PC-3 (cell line): ENCODE measurements around the gene TGFA. TPM values are rescaled to one million over a fixed set of nuclear protein-coding genes. Genes with fewer than 3 reads are reported as not detected.

Source experiments
- ATAC-seq: fragments of 200-7000 bp; cut with Tn5 transposase; 2 replicates; pipeline ENCODE4 v1.9.1; 2020; ENCODE audit warnings: mild to moderate bottlenecking, moderate library complexity
- BruUV-seq: library from RNA; stranded (reverse); fragments of 400-500 nt; replicated peaks from 2 replicates; lab custom pipeline; 2021; lab: Mats Ljungman, UMichigan
- CTCF ChIA-PET: fragments of 300-600 bp; sonication (Branson Sonifier 250); formaldehyde crosslinking; loops from one replicate; lab custom pipeline; 2022; ENCODE audit warnings: antibody characterized with exemption; lab: Charles Lee
- POLR2A ChIA-PET: fragments of 300-600 bp; sonication (Branson Sonifier 250); formaldehyde crosslinking; loops from one replicate; lab custom pipeline; 2022; ENCODE audit warnings: antibody characterized with exemption; ENCODE audit not compliant: unreplicated experiment; lab: Charles Lee
- DNase-seq: peaks from one replicate; pipeline ENCODE4 v3.0.0-alpha.2; 2015
- H2AFZ ChIP-seq: fragments of 300-600 bp; sonication (generic); 2 replicates; pipeline ENCODE4 v1.6.0; 2016; ENCODE audit warnings: antibody characterized with exemption, low read length
- H3F3A ChIP-seq: fragments of 300-600 bp; sonication (generic); one replicate; pipeline ENCODE4 v1.6.0; 2017; ENCODE audit warnings: antibody characterized with exemption, low read length, control low read depth, mild to moderate bottlenecking; ENCODE audit not compliant: unreplicated experiment
- H3K27ac ChIP-seq: fragments of 300-600 bp; sonication (generic); 2 replicates; pipeline ENCODE4 v1.5.1; 2016; ENCODE audit warnings: mild to moderate bottlenecking, low read length
- H3K27me3 ChIP-seq: fragments of 300-600 bp; sonication (generic); 2 replicates; pipeline ENCODE4 v1.6.1; 2016; ENCODE audit warnings: low read length, mixed read lengths
- H3K36me3 ChIP-seq: fragments of 300-600 bp; sonication (generic); 2 replicates; pipeline ENCODE4 v1.6.1; 2016; ENCODE audit warnings: low read depth, mixed run types, low read length, mixed read lengths
- H3K4me1 ChIP-seq: fragments of 300-600 bp; sonication (generic); 2 replicates; pipeline ENCODE4 v1.5.1; 2016; ENCODE audit warnings: low read length; ENCODE audit not compliant: insufficient read depth
- H3K4me2 ChIP-seq: fragments of 300-600 bp; sonication (generic); 2 replicates; pipeline ENCODE4 v1.6.0; 2016; ENCODE audit warnings: low read length
- H3K4me3 ChIP-seq: fragments of 300-600 bp; sonication (generic); 2 replicates; pipeline ENCODE4 v1.5.1; 2016; ENCODE audit warnings: mild to moderate bottlenecking, low read length, mixed read lengths
- H3K79me2 ChIP-seq: fragments of 300-600 bp; sonication (generic); 2 replicates; pipeline ENCODE4 v1.6.1; 2017; ENCODE audit warnings: low read length, mixed read lengths
- H3K9ac ChIP-seq: fragments of 300-600 bp; sonication (generic); 2 replicates; pipeline ENCODE4 v1.6.0; 2016; ENCODE audit warnings: mild to moderate bottlenecking, low read length
- H3K9me2 ChIP-seq: fragments of 300-600 bp; sonication (generic); replicated peaks from 2 replicates; pipeline ENCODE4 v1.6.1; 2016; ENCODE audit warnings: mixed run types, low read length, mixed read lengths
- H3K9me3 ChIP-seq: fragments of 300-600 bp; sonication (generic); 2 replicates; pipeline ENCODE4 v1.6.1; 2016; ENCODE audit warnings: low read length, mixed read lengths
- H4K20me1 ChIP-seq: fragments of 300-600 bp; sonication (generic); 2 replicates; pipeline ENCODE4 v1.6.1; 2016; ENCODE audit warnings: low read length, mixed read lengths
- EZH2 ChIP-seq: fragments of 300-600 bp; sonication (generic); IDR thresholded peaks from one replicate; pipeline ENCODE4 v1.6.1; 2017; ENCODE audit warnings: antibody characterized with exemption, mild to moderate bottlenecking, low read length; ENCODE audit not compliant: unreplicated experiment
- EZH2phosphoT487 ChIP-seq: fragments of 300-600 bp; sonication (generic); IDR thresholded peaks from 2 replicates; pipeline ENCODE4 v1.6.1; 2018; ENCODE audit warnings: mild to moderate bottlenecking, antibody characterized with exemption, low read length, borderline replicate concordance
- intact Hi-C: fragments of 100-400 bp; cut with micrococcal nuclease; formaldehyde crosslinking; loops from 2 replicates; pipeline ENCODE4 v1.9.0; 2023
- total RNA-seq: library from RNA; depleted of rRNA; stranded (reverse); fragments of >200 nt; gene quantifications from 2 replicates; pipeline ENCODE4 v1.2.3, GENCODE V29; 2014
- TF ChIP-seq, protein P1 (sequence below): fragments of 300-600 bp; sonication (generic); conservative IDR thresholded peaks from 2 replicates; pipeline ENCODE4 v1.5.1; 2017; ENCODE audit warnings: antibody characterized with exemption, low read depth, mild to moderate bottlenecking, low read length

The TGFA gene
- total RNA-seq, 1 experiment from 2014 or later, result 45.0 TPM

DNA sequence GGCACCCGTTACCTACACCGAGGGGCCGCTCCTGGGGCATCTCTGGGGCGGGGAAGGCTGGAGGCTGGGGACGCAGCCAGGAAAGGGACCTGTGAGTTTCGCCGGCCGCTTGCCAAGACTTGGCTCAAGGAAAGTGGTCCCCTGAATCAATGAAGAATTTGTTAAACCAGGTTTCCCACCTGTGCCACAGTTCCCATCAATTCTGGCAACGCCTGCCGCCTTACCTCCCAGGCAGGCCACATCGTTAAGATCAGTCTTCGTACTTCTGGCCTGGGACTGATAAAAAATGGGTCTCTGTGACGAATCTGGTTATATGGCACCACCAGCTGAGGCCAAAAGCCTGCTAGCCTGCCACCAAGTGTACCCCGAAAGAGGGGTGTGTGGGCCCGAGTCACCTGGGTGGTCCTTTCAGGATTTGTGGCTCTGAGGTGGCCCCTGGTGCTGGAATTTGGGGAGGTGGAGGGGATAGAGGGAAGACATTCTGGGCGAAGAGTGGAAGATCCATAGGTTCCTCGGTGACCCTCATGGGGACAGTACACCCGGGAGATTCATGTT is 789 bp upstream of the TGFA start:
- ChIA-PET CTCF (no interaction called here), POLR2A (interaction anchor here (0.6 kb wide), 1 partner anchor 253 kb away, joined by 5 read pairs; the partner anchor contains the start of gene FAM136A)
- peak overlapping the region; percentile 17; the same call in 1 of the 2 replicates for H3K27ac ChIP-seq
- BruUV-seq, result TSS peak; percentile 4
- H3K9ac ChIP-seq, result peak overlapping the region; percentile 30; the same call in 1 of the 2 replicates
- DNase-seq (no peak), ATAC-seq (no peak; the same call in 1 of the 2 replicates)
- H2AFZ ChIP-seq, result peak overlapping the region; percentile 83
- TF ChIP-seq, protein P1, sequence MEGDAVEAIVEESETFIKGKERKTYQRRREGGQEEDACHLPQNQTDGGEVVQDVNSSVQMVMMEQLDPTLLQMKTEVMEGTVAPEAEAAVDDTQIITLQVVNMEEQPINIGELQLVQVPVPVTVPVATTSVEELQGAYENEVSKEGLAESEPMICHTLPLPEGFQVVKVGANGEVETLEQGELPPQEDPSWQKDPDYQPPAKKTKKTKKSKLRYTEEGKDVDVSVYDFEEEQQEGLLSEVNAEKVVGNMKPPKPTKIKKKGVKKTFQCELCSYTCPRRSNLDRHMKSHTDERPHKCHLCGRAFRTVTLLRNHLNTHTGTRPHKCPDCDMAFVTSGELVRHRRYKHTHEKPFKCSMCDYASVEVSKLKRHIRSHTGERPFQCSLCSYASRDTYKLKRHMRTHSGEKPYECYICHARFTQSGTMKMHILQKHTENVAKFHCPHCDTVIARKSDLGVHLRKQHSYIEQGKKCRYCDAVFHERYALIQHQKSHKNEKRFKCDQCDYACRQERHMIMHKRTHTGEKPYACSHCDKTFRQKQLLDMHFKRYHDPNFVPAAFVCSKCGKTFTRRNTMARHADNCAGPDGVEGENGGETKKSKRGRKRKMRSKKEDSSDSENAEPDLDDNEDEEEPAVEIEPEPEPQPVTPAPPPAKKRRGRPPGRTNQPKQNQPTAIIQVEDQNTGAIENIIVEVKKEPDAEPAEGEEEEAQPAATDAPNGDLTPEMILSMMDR, result peak; percentile 11; the same call in 1 of the 2 replicates
- TF ChIP-seq EZH2, result no peak
- H3K36me3 ChIP-seq, result no peaks in the 10 kb centered on the region
- no peaks in the 10 kb centered on the region for H3F3A ChIP-seq
- H3K4me1 ChIP-seq, result peaks cover 39% of the 10 kb centered on the region
- peak overlapping the region; percentile 96 for H3K4me3 ChIP-seq
- H3K4me2 ChIP-seq, result peak overlapping the region; percentile 94
- no peaks in the 10 kb centered on the region for H3K9me2 ChIP-seq
- H3K9me3 ChIP-seq, result no peaks in the 10 kb centered on the region
- peaks cover 54% of the 10 kb centered on the region for H3K79me2 ChIP-seq
- H3K27me3 ChIP-seq, result no peaks in the 10 kb centered on the region
- intact Hi-C loops, result loop anchor here (1.0 to 5.0 kb wide), 3 partner anchors 57 to 250 kb away; no protein-coding TSS in a partner anchor
- peaks cover 5% of the 10 kb centered on the region; the same call in 1 of the 2 replicates for H4K20me1 ChIP-seq

GRCh38 chr2:70553334-70553583 is 367 bp downstream of the TGFA start:
- ATAC-seq (peak; percentile 14), DNase-seq (peak; percentile 43)
- H2AFZ ChIP-seq, result peak overlapping the region; percentile 61
- H3K27ac ChIP-seq, result peak overlapping the region; percentile 87
- no peaks in the 10 kb centered on the region for H3K36me3 ChIP-seq
- ChIA-PET POLR2A (interaction anchor here (0.5 to 0.7 kb wide), 2 partner anchors 28 to 674 kb away, joined by 3 to 7 read pairs; no protein-coding TSS in a partner anchor), CTCF (interaction anchor here (0.7 kb wide), 1 partner anchor 64 kb away, joined by 3 read pairs; no protein-coding TSS in a partner anchor)
- intact Hi-C loops, result loop anchor here (1.0 to 5.0 kb wide), 4 partner anchors 18 to 212 kb away; no protein-coding TSS in a partner anchor
- H3K79me2 ChIP-seq, result peaks cover 65% of the 10 kb centered on the region
- no peaks in the 10 kb centered on the region for H3K9me3 ChIP-seq
- peaks cover 5% of the 10 kb centered on the region; the same call in 1 of the 2 replicates for H4K20me1 ChIP-seq
- peak overlapping the region; percentile 86 for H3K4me2 ChIP-seq
- no peaks in the 10 kb centered on the region for H3K27me3 ChIP-seq
- no peaks in the 10 kb centered on the region for H3F3A ChIP-seq
- BruUV-seq, result TSS peak; percentile 54
- H3K4me3 ChIP-seq, result peak overlapping the region; percentile 96
- peaks cover 39% of the 10 kb centered on the region for H3K4me1 ChIP-seq
- no peaks in the 10 kb centered on the region for H3K9me2 ChIP-seq
- TF ChIP-seq, protein P1, result no peak
- no peak for TF ChIP-seq EZH2phosphoT487
- peak overlapping the region; percentile 92 for H3K9ac ChIP-seq
